K562 (cell line): Measurements from ENCODE around the gene PLCB3. TPM values are rescaled to one million over a fixed set of nuclear protein-coding genes. Genes with fewer than 3 reads are reported as not detected.

ENCODE experiments used
- CBFB ChIP-seq: sonication (generic); formaldehyde crosslinking; IDR thresholded peaks from 2 replicates; pipeline ENCODE4 v1.4.0; 2020; ENCODE audit warnings: mild to moderate bottlenecking, missing genetic modification reagents
- CHD2 ChIP-seq: IDR thresholded peaks from 2 replicates; pipeline ENCODE4 v1.6.1; 2011; ENCODE audit warnings: low read depth, low read length
- E2F4 ChIP-seq: sonication (generic); formaldehyde crosslinking; IDR thresholded peaks from 2 replicates; pipeline ENCODE4 v1.8.0; 2022; ENCODE audit warnings: mild to moderate bottlenecking, low read depth, missing genetic modification reagents
- EGR1 ChIP-seq: fragments of 450-650 bp; conservative IDR thresholded peaks from 2 replicates; pipeline ENCODE4 v1.6.1; 2017; ENCODE audit warnings: mild to moderate bottlenecking
- EZH2 ChIP-seq: IDR thresholded peaks from 2 replicates; pipeline ENCODE4 v1.6.1; 2012; ENCODE audit warnings: low read depth, mild to moderate bottlenecking, inconsistent platforms, low read length, borderline replicate concordance
- FOSL1 ChIP-seq: fragments of 200-800 bp; sonication (Bioruptor generic); conservative IDR thresholded peaks from 2 replicates; pipeline ENCODE4 v1.6.1; 2016; ENCODE audit warnings: missing genetic modification characterization, missing compliant biosample characterization
- FOXA3 ChIP-seq, 2 experiments: fragments of 450-650 bp in 1 of 2; sonication (generic) in 1 of 2; formaldehyde crosslinking; IDR thresholded peaks in 1 of 2; conservative IDR thresholded peaks in 1 of 2; 2 replicates each; pipeline versions ENCODE4 v1.4.0 to v1.8.0; 2020 to 2022; ENCODE audit warnings: mild to moderate bottlenecking in 2 of 2, missing genetic modification reagents in 1 of 2
- GABPB2 ChIP-seq: fragments of 250-450 bp; sonication (Bioruptor Pico); conservative IDR thresholded peaks from 2 replicates; pipeline ENCODE4 v1.5.1; 2021; ENCODE audit warnings: mild to moderate bottlenecking
- ID3 ChIP-seq, 2 experiments: fragments of 250-450 bp in 1 of 2; fragments of 450-650 bp in 1 of 2; sonication (Bioruptor Pico) in 1 of 2; IDR thresholded peaks; 2 replicates each; pipeline versions ENCODE4 v1.6.1 to v1.8.0; 2016 to 2021; ENCODE audit warnings: mild to moderate bottlenecking in 2 of 2, moderate library complexity in 2 of 2, missing compliant biosample characterization in 1 of 2, missing genetic modification characterization in 1 of 2
- IFI16 ChIP-seq: fragments of 250-450 bp; sonication (Bioruptor Pico); IDR thresholded peaks from 2 replicates; pipeline ENCODE4 v2.1.2; 2022; ENCODE audit warnings: mild to moderate bottlenecking, inconsistent platforms
- KLF6 ChIP-seq: fragments of 250-450 bp; sonication (Bioruptor Pico); IDR thresholded peaks from 2 replicates; pipeline ENCODE4 v1.4.0; 2020; ENCODE audit warnings: mild to moderate bottlenecking, moderate library complexity, borderline replicate concordance
- MEIS2 ChIP-seq: fragments of 450-650 bp; IDR thresholded peaks from 2 replicates; pipeline ENCODE4 v1.6.1; 2014; ENCODE audit warnings: mild to moderate bottlenecking; ENCODE audit not compliant: partially characterized antibody
- NCOA1 ChIP-seq: fragments of 450-650 bp; IDR thresholded peaks from 2 replicates; pipeline ENCODE4 v1.6.1; 2016; ENCODE audit warnings: low read depth
- NFXL1 ChIP-seq: fragments of 450-650 bp; formaldehyde crosslinking; IDR thresholded peaks from 2 replicates; pipeline ENCODE4 v1.4.0; 2021; ENCODE audit warnings: mild to moderate bottlenecking
- RBFOX2 ChIP-seq: fragments of 200-400 bp; formaldehyde crosslinking; IDR thresholded peaks from 2 replicates; pipeline ENCODE4 v1.6.1; 2017; ENCODE audit warnings: low read depth, mild to moderate bottlenecking, low read length, moderate library complexity
- RBM25 ChIP-seq: fragments of 200-400 bp; formaldehyde crosslinking; IDR thresholded peaks from 2 replicates; pipeline ENCODE4 v1.6.1; 2018; ENCODE audit warnings: low read length, low read depth, moderate library complexity; ENCODE audit not compliant: severe bottlenecking
- RHOXF2B ChIP-seq: fragments of 250-450 bp; sonication (Bioruptor Pico); conservative IDR thresholded peaks from 2 replicates; pipeline ENCODE4 v1.5.1; 2021
- SETDB1 ChIP-seq: IDR thresholded peaks from one replicate; pipeline ENCODE4 v1.6.1; 2012; ENCODE audit warnings: low read length, control low read depth, inconsistent platforms
- SFPQ ChIP-seq: fragments of 200-400 bp; formaldehyde crosslinking; IDR thresholded peaks from 2 replicates; pipeline ENCODE4 v1.6.1; 2017; ENCODE audit warnings: mild to moderate bottlenecking, low read depth, low read length, moderate library complexity
- STAG1 ChIP-seq: sonication (generic); formaldehyde crosslinking; IDR thresholded peaks from 2 replicates; pipeline ENCODE4 v1.5.0; 2020; ENCODE audit warnings: missing genetic modification reagents, borderline replicate concordance
- TAL1 ChIP-seq: fragments of 450-650 bp; IDR thresholded peaks from 2 replicates; pipeline ENCODE4 v1.6.1; 2016; ENCODE audit warnings: mild to moderate bottlenecking
- ZEB2 ChIP-seq: fragments of 450-650 bp; IDR thresholded peaks from 2 replicates; pipeline ENCODE4 v1.6.1; 2016
- ZNF239 ChIP-seq: fragments of 250-450 bp; sonication (Bioruptor Pico); IDR thresholded peaks from 2 replicates; pipeline ENCODE4 v1.4.0; 2020; ENCODE audit warnings: mild to moderate bottlenecking
- ZNF408 ChIP-seq: fragments of 250-450 bp; sonication (Bioruptor Pico); IDR thresholded peaks from 2 replicates; pipeline ENCODE4 v1.4.0; 2020; ENCODE audit warnings: low read depth, mild to moderate bottlenecking, moderate library complexity
- ZNF583 ChIP-seq: fragments of 250-450 bp; sonication (Bioruptor Pico); IDR thresholded peaks from 2 replicates; pipeline ENCODE4 v1.4.0; 2020
- polyA plus RNA-seq, 8 experiments: library from polyadenylated mRNA; depleted of rRNA in 4 of 8; stranded (reverse) in 5 of 8; unstranded in 3 of 8; fragments of >200 nt; fragmentation: Nextera tagmentation in 2 of 8; fragmentation: Illumina TruSeq in 1 of 8; extraction: Ambion mirVana in 2 of 8; extraction: Trizol in 1 of 8; gene quantifications; 2 replicates each; pipeline versions ENCODE4 v1.2.1 to v1.2.3, GENCODE V29; 2011 to 2014; ENCODE audit warnings: inconsistent platforms in 1 of 8, missing spikeins in 1 of 8
- total RNA-seq, 7 experiments: library from RNA; depleted of rRNA in 6 of 7; stranded (reverse); fragments of >200 nt in 6 of 7; fragmentation: Illumina TruSeq in 2 of 7; extraction: Trizol in 2 of 7; gene quantifications; 2 replicates each; pipeline versions ENCODE4 v1.2.1 to v1.2.3, GENCODE V29; 2011 to 2021; ENCODE audit warnings: low replicate concordance in 1 of 7

PLCB3 gene
- total and polyA plus RNA-seq, 9 of the 15 experiments (the other 6 are each of a cell fraction or from before 2014, with no cell fraction given): 0.31 to 44.8 (median 14.6) TPM

GRCh38 chr11:64234647-64235379 is 16.5 kb upstream of the PLCB3 start (continued):
- no peak for TF ChIP-seq STAG1 (CRISPR knock-in tag)
- TF ChIP-seq GABPB2 (CRISPR knock-in tag): no peak
- no peak for TF ChIP-seq FOSL1 (tag)
- TF ChIP-seq TAL1: no peak
- TF ChIP-seq SFPQ: no peak
- TF ChIP-seq ZNF408 (CRISPR knock-in tag): no peak
- 0 out of 2 replicates have a peak, but pooled peaks have one; percentile 4 for TF ChIP-seq EGR1
- 0 out of 4 replicates have a peak, but pooled peaks of 1 of the 2 experiments have one; percentile 38 for TF ChIP-seq FOXA3 (CRISPR knock-in tag; conservative IDR thresholded peaks at IDR 0.05 in 1 of 2, IDR thresholded peaks at IDR 0.05 in 1 of 2)
- no peak for TF ChIP-seq CBFB (CRISPR knock-in tag)
- TF ChIP-seq RHOXF2B: no peak
- TF ChIP-seq RBM25: no peak
- TF ChIP-seq E2F4 (CRISPR knock-in tag): no peak
- TF ChIP-seq RBFOX2: peak; percentile 48; the same call in 1 of the 2 replicates
- TF ChIP-seq NFXL1: no peak
- no peak for TF ChIP-seq KLF6
- no peak for TF ChIP-seq ID3 (CRISPR knock-in tag; IDR thresholded peaks at IDR 0.05)
- no peak for TF ChIP-seq ID3 (tag; IDR thresholded peaks at IDR 0.05)
- 0 out of 2 replicates have a peak, but pooled peaks have one; percentile 58 for TF ChIP-seq ZNF583 (CRISPR knock-in tag)
- TF ChIP-seq CHD2: no peak
- TF ChIP-seq ZNF239 (CRISPR knock-in tag): no peak
- no peak for TF ChIP-seq MEIS2
- TF ChIP-seq ZEB2: no peak
- no peak for TF ChIP-seq IFI16 (CRISPR knock-in tag)
- TF ChIP-seq NCOA1: no peak
- no peak for TF ChIP-seq EZH2
- no peak for TF ChIP-seq SETDB1
